Hepatocyte (in vitro differentiated cells): ENCODE measurements around the gene CNIH2.

ENCODE experiments used
- EZH2 ChIP-seq: fragments of 200-600 bp; sonication (generic); IDR thresholded peaks from 2 replicates; pipeline ENCODE4 v1.6.1; 2016; ENCODE audit warnings: antibody characterized with exemption, mild to moderate bottlenecking, borderline replicate concordance
- TF ChIP-seq, protein P1 (sequence below): fragments of 200-600 bp; sonication (generic); IDR thresholded peaks from 2 replicates; pipeline ENCODE4 v1.5.1; 2016; ENCODE audit warnings: antibody characterized with exemption, mild to moderate bottlenecking; ENCODE audit not compliant: poor library complexity

- TF ChIP-seq EZH2, result no peak
- TF ChIP-seq, protein P1, sequence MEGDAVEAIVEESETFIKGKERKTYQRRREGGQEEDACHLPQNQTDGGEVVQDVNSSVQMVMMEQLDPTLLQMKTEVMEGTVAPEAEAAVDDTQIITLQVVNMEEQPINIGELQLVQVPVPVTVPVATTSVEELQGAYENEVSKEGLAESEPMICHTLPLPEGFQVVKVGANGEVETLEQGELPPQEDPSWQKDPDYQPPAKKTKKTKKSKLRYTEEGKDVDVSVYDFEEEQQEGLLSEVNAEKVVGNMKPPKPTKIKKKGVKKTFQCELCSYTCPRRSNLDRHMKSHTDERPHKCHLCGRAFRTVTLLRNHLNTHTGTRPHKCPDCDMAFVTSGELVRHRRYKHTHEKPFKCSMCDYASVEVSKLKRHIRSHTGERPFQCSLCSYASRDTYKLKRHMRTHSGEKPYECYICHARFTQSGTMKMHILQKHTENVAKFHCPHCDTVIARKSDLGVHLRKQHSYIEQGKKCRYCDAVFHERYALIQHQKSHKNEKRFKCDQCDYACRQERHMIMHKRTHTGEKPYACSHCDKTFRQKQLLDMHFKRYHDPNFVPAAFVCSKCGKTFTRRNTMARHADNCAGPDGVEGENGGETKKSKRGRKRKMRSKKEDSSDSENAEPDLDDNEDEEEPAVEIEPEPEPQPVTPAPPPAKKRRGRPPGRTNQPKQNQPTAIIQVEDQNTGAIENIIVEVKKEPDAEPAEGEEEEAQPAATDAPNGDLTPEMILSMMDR, result no peak
These were observed 5.6 kb downstream of the CNIH2 start for GRCh38 chr11:66283461-66284105.
